MCF 10A (cell line): ENCODE measurements around the gene ESRRB. TPM values are rescaled to one million over a fixed set of nuclear protein-coding genes. Genes with fewer than 3 reads are reported as not detected.

Experiments used
- BruUV-seq: library from RNA; stranded (reverse); fragments of 400-500 nt; replicated peaks from 2 replicates; lab custom pipeline; 2021; lab: Mats Ljungman, UMichigan
- CTCF ChIA-PET: fragments of 300-600 bp; sonication (Branson Sonifier 250); formaldehyde crosslinking; extraction: SDS; loops from one replicate; lab custom pipeline; 2021; ENCODE audit warnings: antibody characterized with exemption, inconsistent platforms; lab: Yijun Ruan, JAX
- POLR2A ChIA-PET: fragments of 300-600, 350-650 bp; sonication (Branson Sonifier 250); formaldehyde crosslinking; extraction: SDS; loops from one replicate; lab custom pipeline; 2020; ENCODE audit warnings: antibody characterized with exemption, inconsistent platforms; lab: Yijun Ruan, JAX
- DNase-seq: peaks from one replicate; pipeline ENCODE4 v3.0.0-alpha.2; 2018; ENCODE audit not compliant: unreplicated experiment
- H3K27ac Mint-ChIP-seq: one replicate; pipeline ENCODE4 v1.8.0; 2022; ENCODE audit warnings: mild to moderate bottlenecking, low read depth, mixed read lengths; ENCODE audit not compliant: unreplicated experiment
- H3K27me3 Mint-ChIP-seq: one replicate; pipeline ENCODE4 v1.8.0; 2022; ENCODE audit warnings: mixed read lengths; ENCODE audit not compliant: insufficient read depth, unreplicated experiment
- H3K36me3 Mint-ChIP-seq: one replicate; pipeline ENCODE4 v1.8.0; 2022; ENCODE audit warnings: mild to moderate bottlenecking, moderate library complexity, mixed read lengths; ENCODE audit not compliant: insufficient read depth, unreplicated experiment
- H3K4me1 Mint-ChIP-seq: one replicate; pipeline ENCODE4 v1.8.0; 2022; ENCODE audit warnings: mixed read lengths; ENCODE audit not compliant: insufficient read depth, unreplicated experiment
- H3K4me3 Mint-ChIP-seq: one replicate; pipeline ENCODE4 v1.8.0; 2022; ENCODE audit warnings: mild to moderate bottlenecking, moderate library complexity, mixed read lengths; ENCODE audit not compliant: unreplicated experiment
- H3K9me3 Mint-ChIP-seq: one replicate; pipeline ENCODE4 v1.8.0; 2022; ENCODE audit warnings: mixed read lengths; ENCODE audit not compliant: unreplicated experiment
- intact Hi-C: fragments of 100-400 bp; cut with micrococcal nuclease; formaldehyde crosslinking; loops from 2 replicates; pipeline ENCODE4 v1.14.1; 2022
- total RNA-seq: library from RNA; stranded (reverse); gene quantifications from 2 replicates; pipeline ENCODE4 v1.2.3, GENCODE V29; 2022
- TF ChIP-seq, protein P1 (sequence below): fragments of 200-600 bp; IDR thresholded peaks from one replicate; pipeline ENCODE4 v1.8.0; 2022; ENCODE audit warnings: antibody characterized with exemption, mild to moderate bottlenecking; ENCODE audit not compliant: unreplicated experiment

Gene ESRRB
- total RNA-seq, 1 experiment from 2014 or later: 0.23 TPM

GRCh38 chr14:76419399-76419798 is 43.5 kb downstream of the ESRRB start:
- no peaks in the 10 kb centered on the region for H3K4me1 Mint-ChIP-seq
- POLR2A ChIA-PET: no interaction called here
- no peaks in the 10 kb centered on the region for H3K9me3 Mint-ChIP-seq
- no peak overlapping the region for H3K27ac Mint-ChIP-seq
- no peak for DNase-seq
- no peaks in the 10 kb centered on the region for H3K36me3 Mint-ChIP-seq
- TF ChIP-seq, protein P1, sequence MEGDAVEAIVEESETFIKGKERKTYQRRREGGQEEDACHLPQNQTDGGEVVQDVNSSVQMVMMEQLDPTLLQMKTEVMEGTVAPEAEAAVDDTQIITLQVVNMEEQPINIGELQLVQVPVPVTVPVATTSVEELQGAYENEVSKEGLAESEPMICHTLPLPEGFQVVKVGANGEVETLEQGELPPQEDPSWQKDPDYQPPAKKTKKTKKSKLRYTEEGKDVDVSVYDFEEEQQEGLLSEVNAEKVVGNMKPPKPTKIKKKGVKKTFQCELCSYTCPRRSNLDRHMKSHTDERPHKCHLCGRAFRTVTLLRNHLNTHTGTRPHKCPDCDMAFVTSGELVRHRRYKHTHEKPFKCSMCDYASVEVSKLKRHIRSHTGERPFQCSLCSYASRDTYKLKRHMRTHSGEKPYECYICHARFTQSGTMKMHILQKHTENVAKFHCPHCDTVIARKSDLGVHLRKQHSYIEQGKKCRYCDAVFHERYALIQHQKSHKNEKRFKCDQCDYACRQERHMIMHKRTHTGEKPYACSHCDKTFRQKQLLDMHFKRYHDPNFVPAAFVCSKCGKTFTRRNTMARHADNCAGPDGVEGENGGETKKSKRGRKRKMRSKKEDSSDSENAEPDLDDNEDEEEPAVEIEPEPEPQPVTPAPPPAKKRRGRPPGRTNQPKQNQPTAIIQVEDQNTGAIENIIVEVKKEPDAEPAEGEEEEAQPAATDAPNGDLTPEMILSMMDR: no peak
- intact Hi-C loops: no loop called here
- no TSS peak for BruUV-seq
- CTCF ChIA-PET: no interaction called here
- no peak overlapping the region for H3K4me3 Mint-ChIP-seq
- H3K27me3 Mint-ChIP-seq: peaks cover 13% of the 10 kb centered on the region

- BruUV-seq: no TSS peak
- no peaks in the 10 kb centered on the region for H3K36me3 Mint-ChIP-seq
- CTCF ChIA-PET: interaction anchor here (0.5 to 1.0 kb wide), 2 partner anchors 33 to 254 kb away, joined by 3 read pairs; no protein-coding TSS in a partner anchor
- H3K27ac Mint-ChIP-seq: no peak overlapping the region
- POLR2A ChIA-PET: no interaction called here
- no peaks in the 10 kb centered on the region for H3K9me3 Mint-ChIP-seq
- TF ChIP-seq, protein P1: no peak
- H3K27me3 Mint-ChIP-seq: peaks cover 16% of the 10 kb centered on the region
- intact Hi-C loops: no loop called here
- no peak overlapping the region for H3K4me3 Mint-ChIP-seq
- H3K4me1 Mint-ChIP-seq: no peaks in the 10 kb centered on the region
- DNase-seq: no peak
Measured at GRCh38 chr14:76420827-76421226, 44.9 kb downstream of the ESRRB start.

DNA sequence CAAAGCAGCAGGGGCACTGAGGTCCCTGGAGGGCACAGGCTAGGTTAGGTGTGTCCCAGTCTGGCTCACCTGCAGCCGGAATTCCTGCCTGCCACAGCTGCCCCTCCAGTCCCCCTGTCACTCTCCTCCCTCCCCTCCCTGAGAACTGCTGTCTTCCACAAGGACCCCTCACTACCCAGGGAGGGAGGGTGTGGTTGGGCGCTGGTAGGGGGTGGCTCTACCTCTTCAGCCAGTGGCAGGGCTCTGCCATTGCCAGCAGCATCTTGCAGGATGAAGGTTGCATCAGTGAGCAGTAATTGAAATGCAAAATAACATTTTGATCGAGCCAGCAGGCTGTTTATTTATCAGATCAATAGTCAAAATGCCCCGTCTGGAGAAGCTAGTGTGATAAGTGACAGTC is 45.7 kb downstream of the ESRRB start:
- intact Hi-C loops: no loop called here
- TF ChIP-seq, protein P1: no peak
- H3K27me3 Mint-ChIP-seq: peaks cover 25% of the 10 kb centered on the region
- no peak overlapping the region for H3K4me3 Mint-ChIP-seq
- H3K27ac Mint-ChIP-seq: no peak overlapping the region
- H3K9me3 Mint-ChIP-seq: no peaks in the 10 kb centered on the region
- no TSS peak for BruUV-seq
- CTCF ChIA-PET: interaction anchor here (0.5 to 1.2 kb wide), 3 partner anchors 34 to 360 kb away, joined by 3 to 4 read pairs (median 3); no protein-coding TSS in a partner anchor
- H3K36me3 Mint-ChIP-seq: no peaks in the 10 kb centered on the region
- no peak for DNase-seq
- POLR2A ChIA-PET: no interaction called here
- H3K4me1 Mint-ChIP-seq: no peaks in the 10 kb centered on the region

DNA sequence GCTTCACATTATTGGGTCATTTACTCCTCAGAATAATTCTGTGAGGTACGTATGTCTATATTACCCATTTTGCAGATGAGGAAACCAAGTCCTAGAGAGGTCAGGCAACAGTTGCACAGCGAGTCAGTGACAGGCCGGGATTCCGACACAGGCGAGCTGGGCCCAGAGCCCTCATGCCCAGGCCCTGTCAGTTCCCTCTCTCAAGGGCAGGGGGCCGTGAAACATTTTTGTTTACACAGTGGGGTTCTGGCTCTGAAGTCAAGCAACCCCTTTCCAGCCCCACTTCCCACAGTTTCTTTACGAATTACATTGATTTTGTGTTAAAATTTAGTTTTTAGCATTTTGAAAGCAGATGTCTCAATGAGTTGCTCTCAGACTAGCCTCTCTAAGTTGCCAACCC is 46.7 kb downstream of the ESRRB start:
- POLR2A ChIA-PET: no interaction called here
- no peaks in the 10 kb centered on the region for H3K9me3 Mint-ChIP-seq
- BruUV-seq: no TSS peak
- DNase-seq: no peak
- no peaks in the 10 kb centered on the region for H3K36me3 Mint-ChIP-seq
- H3K4me3 Mint-ChIP-seq: no peak overlapping the region
- H3K27me3 Mint-ChIP-seq: peaks cover 25% of the 10 kb centered on the region
- intact Hi-C loops: no loop called here
- CTCF ChIA-PET: no interaction called here
- TF ChIP-seq, protein P1: no peak
- H3K27ac Mint-ChIP-seq: no peak overlapping the region
- no peaks in the 10 kb centered on the region for H3K4me1 Mint-ChIP-seq
